GM03348 (cell line): ENCODE measurements around the gene LACTB.

Source experiments
- DNase-seq: peaks from one replicate; pipeline ENCODE4 v3.0.0; 2012; ENCODE audit warnings: low spot score

The LACTB gene

GRCh38 chr15:63172851-63173451, 51.3 kb downstream of the LACTB start:
- DNase-seq, result no peak

- DNase-seq, result no peak
Observed at GRCh38 chr15:63176302-63176701, 54.6 kb downstream of the LACTB start.

- DNase-seq, result no peak
Observed at GRCh38 chr15:63178034-63178433, 56.4 kb downstream of the LACTB start.

GRCh38 chr15:63180746-63181145, 59.1 kb downstream of the LACTB start:
- no peak for DNase-seq

- no peak for DNase-seq
Observed at GRCh38 chr15:63181648-63182047, 60.0 kb downstream of the LACTB start.

GRCh38 chr15:63185206-63185605, 63.5 kb downstream of the LACTB start:
- no peak for DNase-seq

GRCh38 chr15:63186065-63186464, 64.4 kb downstream of the LACTB start:
- peak; percentile 51 for DNase-seq

- DNase-seq, result no peak
Observed at GRCh38 chr15:63187589-63188226, 66.0 kb downstream of the LACTB start.

GRCh38 chr15:63188247-63188925, 66.7 kb downstream of the LACTB start:
- no peak for DNase-seq

- peak; percentile 98 for DNase-seq
Observed at GRCh38 chr15:63188926-63189871, 67.5 kb downstream of the LACTB start, which contains the start of gene RAB8B. Gene RAB8B (plus strand): TSS chr15:63189606. CDS start chr15:63189625, 19 bp downstream.

- DNase-seq, result no peak
Observed at GRCh38 chr15:63189941-63190768, 68.5 kb downstream of the LACTB start.

GRCh38 chr15:63190769-63191649, 69.3 kb downstream of the LACTB start:
- DNase-seq, result no peak
